ENCODE data around the gene DTX3.
"Not testable (repeated sequence)": the region's sequence is repeated elsewhere in the genome, so short reads cannot be mapped to it uniquely, and the experiment has no call there.

Gene DTX3

DNA sequence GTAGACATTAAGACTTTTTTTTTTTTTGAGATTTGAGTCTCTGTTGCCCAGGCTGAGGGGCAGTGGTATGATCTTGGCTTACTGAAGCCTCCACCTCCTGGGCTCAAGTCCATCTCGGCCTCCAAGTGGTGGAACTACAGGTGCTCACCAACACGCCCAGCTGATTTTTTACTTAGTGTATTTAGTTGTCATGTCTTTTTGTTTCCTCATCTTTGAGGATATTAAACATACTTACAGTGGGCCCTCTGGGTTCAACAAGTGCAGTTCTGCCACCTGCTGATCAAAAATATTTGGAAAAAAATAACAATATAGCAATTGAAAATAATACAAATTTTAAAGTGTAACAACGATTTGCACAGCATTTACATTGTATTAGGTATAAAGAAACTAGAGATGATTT, 32.7 kb downstream of the DTX3 start:
- DNase-seq, result no peak

DNA sequence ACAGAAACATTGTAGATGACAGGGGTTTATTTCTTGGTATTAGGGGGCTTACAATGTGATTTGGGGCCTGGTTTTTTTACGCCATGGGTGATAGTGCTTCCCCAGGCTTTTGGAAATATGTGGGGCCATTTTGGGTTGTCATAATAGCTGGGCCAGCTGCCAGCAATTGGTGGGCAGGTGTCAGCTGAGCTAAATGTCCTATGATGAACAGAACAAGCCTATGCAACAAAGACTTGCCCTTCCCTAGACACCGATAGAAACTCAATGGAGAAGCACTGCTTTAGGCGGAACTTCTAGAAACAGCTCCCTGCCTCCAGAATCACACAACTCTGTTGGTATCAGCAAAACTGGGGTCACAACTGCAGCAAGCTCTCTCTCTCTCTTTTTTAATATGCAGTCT, 33.5 kb downstream of the DTX3 start:
- DNase-seq, result no peak

DNA sequence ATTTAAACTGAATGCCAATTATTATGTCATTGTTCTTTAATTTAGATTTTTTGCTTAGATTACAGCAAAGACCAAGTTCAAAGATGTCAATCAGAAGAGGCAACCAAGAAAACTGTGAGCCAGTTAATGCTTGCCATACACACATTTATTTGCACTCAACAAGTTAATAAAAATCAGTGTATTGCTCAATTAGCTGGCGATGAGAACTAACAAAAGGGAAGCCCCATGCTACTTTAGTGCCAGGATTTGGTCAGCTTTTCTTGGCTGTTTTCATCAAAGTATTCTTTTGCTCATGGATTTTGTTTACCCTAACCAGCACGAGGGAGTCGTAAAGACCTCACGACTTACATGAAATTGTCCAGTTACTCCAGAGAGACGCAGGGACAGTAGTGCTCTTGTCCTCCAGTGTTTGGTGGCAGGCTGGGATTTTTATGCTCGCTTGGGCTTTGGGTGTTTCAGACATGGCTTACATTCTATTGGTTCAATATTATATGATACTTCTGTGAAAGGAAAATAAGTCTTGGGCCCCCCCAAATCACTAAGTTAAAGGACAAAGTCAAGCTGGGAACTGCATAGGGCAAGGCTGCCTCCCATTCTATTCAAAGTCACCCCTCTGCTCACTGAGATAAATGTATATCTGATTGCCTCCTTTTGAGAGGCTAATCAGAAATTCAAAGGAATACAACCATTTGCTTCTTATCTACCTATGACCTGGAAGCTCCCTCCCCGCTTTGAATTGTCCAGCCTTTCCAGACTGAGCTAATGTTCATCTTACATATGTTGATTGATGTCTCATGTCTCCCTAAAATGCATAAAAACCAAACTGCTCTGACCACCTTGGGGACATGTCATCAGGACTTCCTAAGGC, 35.8 kb downstream of the DTX3 start:
- DNase-seq, result no peak

DNA sequence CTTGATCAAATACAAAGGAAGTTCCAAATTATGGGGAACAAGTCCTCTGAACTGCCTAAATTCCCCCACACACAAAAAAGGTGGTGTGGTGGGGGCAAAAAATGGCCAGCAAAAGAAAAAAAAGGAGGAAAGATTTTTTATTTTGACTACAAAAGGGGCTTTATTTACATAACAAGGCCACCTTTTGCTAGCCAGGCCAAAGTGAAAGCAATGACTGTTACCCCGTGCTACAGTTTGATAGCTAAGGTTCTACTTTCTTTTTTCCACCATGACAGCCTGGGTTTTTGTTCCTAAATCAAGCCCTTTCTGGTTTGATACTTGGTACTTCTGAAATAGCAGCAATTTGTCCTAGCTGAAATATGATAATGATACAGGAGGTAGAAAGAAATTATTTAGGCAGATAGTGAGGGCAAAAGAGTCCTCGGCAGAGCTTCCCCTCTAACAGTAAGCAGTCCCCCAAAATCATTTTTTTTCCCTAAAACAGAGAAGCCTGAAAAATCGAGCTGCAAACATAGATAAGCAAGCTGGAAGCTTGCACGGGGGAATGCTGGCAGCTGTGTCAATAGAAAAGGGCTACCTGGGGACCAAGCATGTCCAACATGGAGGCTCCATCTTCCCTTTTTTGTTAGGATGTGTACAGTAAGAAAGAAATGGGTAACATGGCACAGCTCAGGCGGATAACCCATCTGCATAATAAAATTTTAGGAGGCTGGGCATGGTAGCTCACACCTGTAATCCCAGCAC, 37.2 kb downstream of the DTX3 start:
- DNase-seq, result no peak

DNA sequence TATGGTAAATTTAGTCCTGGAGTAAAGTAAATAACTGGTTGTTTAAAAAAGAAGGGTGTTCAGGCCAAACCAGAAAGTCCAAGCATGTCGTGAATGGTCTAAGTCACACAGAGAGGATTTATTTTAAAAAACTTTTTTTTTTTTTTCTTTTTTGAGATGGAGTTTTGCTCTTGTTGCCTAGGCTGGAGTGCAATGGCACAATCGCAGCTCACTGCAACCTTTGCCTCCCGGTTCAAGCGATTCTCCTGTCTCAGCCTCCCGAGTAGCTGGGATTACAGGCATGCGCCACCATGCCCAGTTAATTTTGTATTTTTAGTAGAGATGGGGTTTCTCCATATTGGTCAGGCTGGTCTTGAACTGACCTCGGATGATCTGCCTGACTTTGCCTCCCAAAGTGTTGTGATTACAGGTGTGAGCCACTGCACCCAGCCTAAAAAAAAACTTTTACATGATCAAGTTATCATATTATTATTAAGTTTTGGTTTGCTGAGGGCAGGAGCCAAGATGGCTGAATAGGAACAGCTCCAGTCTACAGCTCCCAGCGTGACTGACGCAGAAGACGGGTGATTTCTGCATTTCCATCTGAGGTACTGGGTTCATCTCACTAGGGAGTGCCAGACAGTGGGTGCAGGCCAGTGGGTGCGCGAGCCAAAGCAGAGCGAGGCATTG, 41.5 kb downstream of the DTX3 start:
- DNase-seq, result not testable (repeated sequence)

DNA sequence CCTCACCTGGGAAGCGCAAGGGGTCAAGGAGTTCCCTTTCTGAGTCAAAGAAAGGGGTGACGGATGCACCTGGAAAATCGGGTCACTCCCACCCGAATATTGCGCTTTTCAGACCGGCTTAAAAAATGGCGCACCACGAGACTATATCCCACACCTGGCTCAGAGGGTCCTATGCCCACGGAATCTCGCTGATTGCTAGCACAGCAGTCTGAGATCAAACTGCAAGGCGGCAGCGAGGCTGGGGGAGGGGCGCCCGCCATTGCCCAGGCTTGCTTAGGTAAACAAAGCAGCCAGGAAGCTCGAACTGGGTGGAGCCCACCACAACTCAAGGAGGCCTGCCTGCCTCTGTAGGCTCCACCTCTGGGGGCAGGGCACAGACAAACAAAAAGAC, 42.0 kb downstream of the DTX3 start:
- DNase-seq, result not testable (repeated sequence)

DNA sequence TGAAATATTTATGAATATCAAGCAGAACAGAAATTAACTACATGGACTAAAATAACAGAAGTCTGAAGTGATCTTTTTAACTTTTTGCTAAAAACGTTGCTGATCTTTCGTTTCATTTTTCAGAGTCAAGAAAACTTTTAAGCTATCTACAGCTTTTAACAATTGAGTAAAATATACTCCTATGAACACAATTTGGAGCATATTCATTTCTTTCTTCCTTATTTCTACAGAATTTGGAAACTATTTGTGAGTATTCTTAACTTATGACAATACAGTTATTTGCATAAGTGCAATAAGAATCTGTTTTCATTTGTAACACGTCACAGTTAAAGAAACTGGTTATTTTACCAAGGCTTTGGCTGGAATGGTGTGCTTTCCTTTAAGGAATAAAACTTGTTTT, 49.4 kb downstream of the DTX3 start:
- no peak for DNase-seq

DNA sequence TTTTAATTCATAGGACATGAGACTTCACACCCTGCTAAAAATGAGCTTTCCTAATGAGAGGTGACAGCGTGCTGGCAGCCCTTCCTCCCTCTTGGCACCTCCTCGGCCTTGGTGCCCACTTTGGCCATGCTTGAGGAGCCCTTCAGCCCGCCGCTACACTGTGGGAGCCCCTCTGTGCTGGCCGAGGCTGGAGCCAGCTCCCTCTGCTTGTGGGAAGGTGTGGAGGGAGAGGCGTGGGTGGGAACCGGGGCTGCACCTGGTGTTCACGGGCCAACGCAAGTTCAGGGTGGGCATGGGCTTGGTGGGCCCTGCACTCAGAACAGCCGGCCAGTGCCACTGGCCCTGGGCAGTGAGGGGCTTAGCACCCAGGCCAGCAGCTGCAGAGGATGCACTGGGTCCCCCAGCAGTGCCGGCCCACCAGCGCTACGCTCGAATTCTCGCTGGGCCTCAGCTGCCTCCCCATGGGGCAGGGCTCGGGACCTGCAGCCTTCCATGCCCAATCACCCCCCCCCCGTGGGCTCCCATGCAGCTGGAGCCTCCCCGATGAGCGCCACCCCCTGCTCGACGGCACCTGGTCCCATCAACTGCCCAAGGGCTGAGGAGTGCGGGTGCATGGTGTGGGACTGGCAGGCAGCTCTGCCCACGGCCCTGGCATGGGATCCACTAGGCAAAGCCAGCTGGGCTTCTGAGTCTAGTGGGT, 51.1 kb downstream of the DTX3 start:
- DNase-seq, result no peak

DNA sequence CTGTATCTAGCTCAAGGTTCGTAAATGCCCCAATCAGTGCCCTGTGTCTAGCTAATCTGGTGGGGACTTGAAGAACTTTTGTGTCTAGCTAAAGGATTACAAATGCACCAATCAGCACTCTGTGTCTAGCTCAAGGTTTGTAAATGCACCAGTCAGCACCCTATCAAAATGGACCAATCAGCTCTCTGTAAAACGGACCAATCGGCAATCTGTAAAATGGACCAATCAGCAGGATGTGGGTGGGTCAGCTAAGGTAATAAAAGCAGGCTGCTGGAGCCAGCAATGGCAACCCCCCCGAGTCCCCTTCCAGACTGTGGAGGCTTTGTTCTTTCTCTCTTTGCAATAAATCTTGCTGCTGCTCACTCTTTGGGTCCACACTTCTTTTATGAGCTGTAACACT, 51.8 kb downstream of the DTX3 start:
- not testable (repeated sequence) for DNase-seq

DNA sequence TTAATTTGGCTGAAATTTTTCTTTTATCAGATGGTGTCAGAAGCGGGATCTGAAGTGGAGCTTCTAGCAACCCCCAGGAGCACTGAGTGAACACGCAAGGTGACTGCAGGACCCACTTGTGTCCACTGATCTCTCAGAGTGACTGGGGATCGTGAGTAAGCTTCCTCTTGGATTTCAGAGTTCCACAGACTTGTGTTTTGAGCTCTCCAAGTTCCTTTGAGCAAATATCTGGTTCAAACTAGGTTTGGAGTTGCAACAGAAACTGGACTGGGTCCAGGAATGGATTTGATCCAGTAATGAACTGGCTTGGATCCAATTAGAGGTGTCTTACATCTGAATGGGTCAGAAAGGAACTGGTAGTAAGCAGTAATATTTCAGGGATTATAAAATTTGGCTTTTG, 53.1 kb downstream of the DTX3 start:
- no peak for DNase-seq

DNA sequence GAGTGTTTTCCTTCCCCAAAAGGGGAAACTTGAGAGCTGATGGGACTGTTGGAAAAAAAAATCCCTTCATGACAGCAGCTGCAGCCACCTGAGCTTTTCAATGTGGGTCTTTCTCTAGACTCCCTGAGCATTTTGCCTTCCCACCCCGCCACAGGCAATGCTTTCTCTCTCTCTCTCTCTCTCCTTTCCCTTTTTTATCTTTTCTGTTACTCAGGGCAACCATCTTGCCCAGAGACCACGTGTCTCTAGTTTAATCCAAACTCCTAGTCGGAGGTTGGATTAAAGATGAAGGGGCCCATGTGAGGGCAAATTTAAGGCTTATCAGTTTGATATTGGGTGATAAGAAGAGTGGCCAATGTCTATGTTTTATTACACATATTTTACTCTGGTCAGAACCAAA, 54.3 kb downstream of the DTX3 start:
- no peak for DNase-seq
